ENCODE results near the gene XPR1. TPM values are rescaled to one million over a fixed set of nuclear protein-coding genes. Genes with fewer than 3 reads are reported as not detected.
"Not testable (repeated sequence)": the region's sequence is repeated elsewhere in the genome, so short reads cannot be mapped to it uniquely, and the experiment has no call there.

XPR1 gene
- total RNA-seq, 4 donors from 2014 or later, result 13.4 to 22.1 (median 14.9) TPM

DNA sequence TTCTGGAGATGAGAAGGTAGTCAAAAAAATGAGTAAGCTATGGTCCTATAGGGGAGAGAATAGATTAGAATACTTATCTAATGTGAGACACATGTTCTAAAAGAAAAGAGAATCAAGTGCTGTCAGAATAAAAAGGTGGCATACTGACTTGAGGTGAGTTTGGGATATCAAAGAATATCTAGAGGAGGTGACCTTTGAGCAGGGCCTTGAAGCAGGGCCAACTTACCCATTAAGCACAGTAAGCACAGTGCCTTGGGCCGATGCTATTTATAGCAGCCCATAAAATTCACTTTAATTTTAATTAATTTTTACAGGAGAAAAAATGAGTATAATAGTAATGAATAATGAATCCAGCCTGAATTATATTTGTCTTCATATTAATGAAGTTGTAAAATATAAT is 92.2 kb downstream of the XPR1 start:
- WGBS, result 97% methylated on average over 1 of the region's 1 CpG

DNA sequence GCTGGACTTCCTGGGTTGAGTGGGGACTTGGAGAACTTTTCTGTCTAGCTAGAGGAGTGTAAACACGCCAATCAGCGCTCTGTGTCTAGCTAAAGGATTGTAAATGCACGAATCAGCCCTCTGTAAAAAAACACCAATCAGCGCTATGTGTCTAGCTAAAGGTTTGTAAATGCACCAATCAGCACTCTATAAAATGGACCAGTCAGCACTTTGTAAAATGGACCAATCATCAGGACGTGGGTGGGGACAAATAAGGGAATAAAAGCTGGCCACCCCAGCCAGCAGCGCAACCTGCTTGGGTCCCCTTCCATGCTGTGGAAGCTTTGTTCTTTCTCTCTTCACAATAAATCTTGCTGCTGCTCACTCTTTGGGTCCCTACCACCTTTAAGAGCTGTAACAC is 94.2 kb downstream of the XPR1 start:
- not testable (repeated sequence) for H3K4me3 ChIP-seq; DNase-seq (ENCODE audit: low spot score in 2 of 2); H3K27me3 ChIP-seq; H3K4me1 ChIP-seq; H3K36me3 ChIP-seq; H3K9me3 ChIP-seq; H3K27ac ChIP-seq
- WGBS, result 97% methylated on average over 6 of the region's 6 CpGs

More for the DNA sequence above, 92.2 kb downstream of the XPR1 start:
- Histone ChIP-seq H3K4me3 (no peak overlapping the region), H3K4me1 (no peaks in the 10 kb centered on the region), H3K9me3 (no peaks in the 10 kb centered on the region), H3K27me3 (no peaks in the 10 kb centered on the region), H3K27ac (no peak overlapping the region), H3K36me3 (no peaks in the 10 kb centered on the region)
- DNase-seq (ENCODE audit: low spot score in 2 of 2), result no peak
- TF ChIP-seq POLR2A (IDR thresholded peaks at IDR 0.05) (no peak), POLR2AphosphoS5 (IDR thresholded peaks at IDR 0.05) (no peak), EP300 (IDR thresholded peaks at IDR 0.05) (no peak)
- TF ChIP-seq, protein P1, sequence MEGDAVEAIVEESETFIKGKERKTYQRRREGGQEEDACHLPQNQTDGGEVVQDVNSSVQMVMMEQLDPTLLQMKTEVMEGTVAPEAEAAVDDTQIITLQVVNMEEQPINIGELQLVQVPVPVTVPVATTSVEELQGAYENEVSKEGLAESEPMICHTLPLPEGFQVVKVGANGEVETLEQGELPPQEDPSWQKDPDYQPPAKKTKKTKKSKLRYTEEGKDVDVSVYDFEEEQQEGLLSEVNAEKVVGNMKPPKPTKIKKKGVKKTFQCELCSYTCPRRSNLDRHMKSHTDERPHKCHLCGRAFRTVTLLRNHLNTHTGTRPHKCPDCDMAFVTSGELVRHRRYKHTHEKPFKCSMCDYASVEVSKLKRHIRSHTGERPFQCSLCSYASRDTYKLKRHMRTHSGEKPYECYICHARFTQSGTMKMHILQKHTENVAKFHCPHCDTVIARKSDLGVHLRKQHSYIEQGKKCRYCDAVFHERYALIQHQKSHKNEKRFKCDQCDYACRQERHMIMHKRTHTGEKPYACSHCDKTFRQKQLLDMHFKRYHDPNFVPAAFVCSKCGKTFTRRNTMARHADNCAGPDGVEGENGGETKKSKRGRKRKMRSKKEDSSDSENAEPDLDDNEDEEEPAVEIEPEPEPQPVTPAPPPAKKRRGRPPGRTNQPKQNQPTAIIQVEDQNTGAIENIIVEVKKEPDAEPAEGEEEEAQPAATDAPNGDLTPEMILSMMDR (IDR thresholded peaks at IDR 0.05), result no peak

DNA sequence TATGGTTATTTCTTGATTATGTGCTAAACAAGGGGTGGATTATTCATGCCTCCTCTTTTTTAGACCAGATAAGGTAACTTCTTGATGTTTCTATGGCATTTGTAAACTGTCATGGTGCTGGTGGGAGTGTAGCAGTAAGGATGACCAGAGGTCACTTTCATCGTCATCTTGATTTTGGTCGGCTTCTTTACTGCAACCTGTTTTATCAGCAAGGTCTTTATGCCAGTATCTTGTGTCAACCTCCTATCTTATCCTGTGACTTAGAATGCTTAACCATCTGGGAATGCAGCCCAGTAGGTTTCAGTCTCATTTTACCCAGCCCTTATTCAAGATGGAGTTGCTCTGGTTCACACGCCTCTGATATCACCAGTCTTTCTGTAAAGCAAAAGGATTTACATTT is 95.9 kb downstream of the XPR1 start:
- not testable (repeated sequence) for H3K9me3 ChIP-seq; H3K4me3 ChIP-seq; H3K27me3 ChIP-seq; H3K4me1 ChIP-seq; H3K27ac ChIP-seq; DNase-seq (ENCODE audit: low spot score in 2 of 2); H3K36me3 ChIP-seq
- WGBS, result over 99% methylated on average over 3 of the region's 3 CpGs

DNA sequence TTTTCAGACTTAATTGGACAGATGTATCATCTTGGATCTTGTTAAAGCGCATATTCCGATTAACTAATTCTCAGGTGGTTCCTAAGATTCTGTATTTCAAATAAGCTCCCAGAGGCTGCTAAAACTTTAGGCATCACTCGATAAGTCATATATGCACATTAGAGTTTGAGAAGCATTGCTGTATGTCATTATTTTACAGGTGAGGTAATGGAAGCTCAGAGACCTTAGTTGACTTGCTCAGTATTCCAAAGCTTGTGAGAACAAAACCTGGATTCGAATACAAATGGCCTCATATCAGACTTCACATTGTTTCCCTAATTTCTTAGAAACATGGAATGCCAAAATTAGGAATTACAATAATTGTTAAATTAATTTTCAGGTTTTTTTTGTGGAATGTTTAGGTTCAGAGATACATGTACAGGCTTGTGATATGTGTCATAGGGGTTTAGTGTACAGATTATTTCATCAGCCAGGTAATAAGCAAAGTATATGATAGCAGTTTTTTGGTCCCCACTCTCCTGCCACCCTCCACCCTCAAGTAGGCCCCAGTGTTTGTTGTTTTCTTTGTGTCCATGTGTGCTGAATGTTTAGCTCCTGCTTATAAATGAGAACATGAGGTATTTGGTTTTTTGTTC is 96.8 kb downstream of the XPR1 start:
- WGBS, result 93% methylated on average over 4 of the region's 4 CpGs
- Histone ChIP-seq H3K9me3 (peaks cover 9% of the 10 kb centered on the region), H3K27me3 (no peaks in the 10 kb centered on the region), H3K36me3 (no peaks in the 10 kb centered on the region), H3K4me1 (no peaks in the 10 kb centered on the region), H3K4me3 (no peak overlapping the region), H3K27ac (no peak overlapping the region)
- DNase-seq (ENCODE audit: low spot score in 2 of 2), result no peak
- TF ChIP-seq POLR2AphosphoS5 (IDR thresholded peaks at IDR 0.05) (no peak), POLR2A (IDR thresholded peaks at IDR 0.05) (no peak), EP300 (IDR thresholded peaks at IDR 0.05) (no peak)
- TF ChIP-seq, protein P1 (IDR thresholded peaks at IDR 0.05), result no peak

DNA sequence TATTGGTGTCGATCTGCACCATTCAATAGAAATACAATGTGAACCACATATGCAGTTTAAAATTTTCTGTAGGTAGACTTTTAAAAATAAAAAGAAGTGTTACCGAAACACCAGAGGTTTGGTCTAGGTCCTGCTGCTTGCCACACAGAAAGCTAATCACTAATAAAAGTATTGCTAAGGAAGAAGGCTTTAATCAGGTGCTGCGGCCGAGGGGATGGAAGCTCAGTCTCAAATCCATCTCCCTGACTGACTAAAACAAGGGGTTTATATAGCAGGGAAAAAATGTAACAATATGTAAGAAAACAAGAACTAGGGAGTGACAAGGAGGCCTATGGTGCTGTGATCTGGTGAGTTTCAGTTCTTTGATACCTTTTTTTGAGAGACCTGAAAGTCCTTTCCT is 99.3 kb downstream of the XPR1 start:
- TF ChIP-seq EP300 (IDR thresholded peaks at IDR 0.05) (no peak), POLR2AphosphoS5 (IDR thresholded peaks at IDR 0.05) (no peak), POLR2A (IDR thresholded peaks at IDR 0.05) (no peak)
- TF ChIP-seq, protein P1 (IDR thresholded peaks at IDR 0.05), result no peak
- Histone ChIP-seq H3K27me3 (no peaks in the 10 kb centered on the region), H3K36me3 (no peaks in the 10 kb centered on the region), H3K4me1 (no peaks in the 10 kb centered on the region), H3K9me3 (peaks cover 24% of the 10 kb centered on the region), H3K27ac (no peak overlapping the region), H3K4me3 (no peak overlapping the region)
- WGBS, result 99% methylated on average over 4 of the region's 4 CpGs
- DNase-seq (ENCODE audit: low spot score in 2 of 2), result no peak

DNA sequence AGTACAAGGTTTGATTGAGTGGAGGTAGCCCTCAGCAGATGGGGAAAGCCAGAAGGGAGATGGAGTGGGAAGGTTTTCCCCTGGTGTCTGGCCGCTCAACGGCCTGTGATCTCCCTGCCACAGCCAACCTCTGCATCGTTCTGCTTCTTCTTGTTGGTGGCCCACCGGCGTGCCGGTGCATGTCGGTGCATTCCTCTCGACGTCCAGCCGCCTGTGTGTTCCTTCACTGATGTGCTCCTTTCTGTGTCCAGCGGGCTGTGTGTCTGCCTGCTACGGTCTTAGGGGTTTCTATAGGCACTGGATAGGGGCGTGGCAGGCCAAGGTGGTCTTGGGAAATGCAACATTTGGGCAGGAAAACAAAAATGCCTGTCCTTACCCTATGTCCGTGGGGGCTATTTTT is 101.0 kb downstream of the XPR1 start:
- H3K9me3 ChIP-seq, result peaks cover 24% of the 10 kb centered on the region
- H3K4me3 ChIP-seq, result no peak overlapping the region
- no peak overlapping the region for H3K27ac ChIP-seq
- no peaks in the 10 kb centered on the region for H3K36me3 ChIP-seq
- no peak for DNase-seq (ENCODE audit: low spot score in 2 of 2)
- H3K4me1 ChIP-seq, result no peaks in the 10 kb centered on the region
- 97% methylated on average over 14 of the region's 14 CpGs for WGBS
- H3K27me3 ChIP-seq, result no peaks in the 10 kb centered on the region
- TF ChIP-seq EP300 (IDR thresholded peaks at IDR 0.05) (no peak), POLR2AphosphoS5 (IDR thresholded peaks at IDR 0.05) (no peak), POLR2A (IDR thresholded peaks at IDR 0.05) (no peak)
- TF ChIP-seq, protein P1 (IDR thresholded peaks at IDR 0.05), result no peak
